Naive thymus-derived CD4-positive, alpha-beta T cell (primary cell): ENCODE measurements around the gene SNRPE. TPM values are rescaled to one million over a fixed set of nuclear protein-coding genes. Genes with fewer than 3 reads are reported as not detected.

Experiments used
- polyA plus RNA-seq, 2 donors: library from polyadenylated mRNA; unstranded; fragments of 300-500 nt; fragmentation: Illumina TruSeq; gene quantifications; one replicate each; pipeline ENCODE4 v1.2.3, GENCODE V29; 2021
- total RNA-seq, 6 experiments: library from RNA in 5 of 6; stranded (reverse) in 5 of 6; gene quantifications; 1 replicate in 5 of 6; 2 replicates in 1 of 6; pipeline ENCODE4 v1.2.3 and lab custom pipeline; 2021 to 2026

SNRPE gene
- total and polyA plus RNA-seq, 7 experiments from 2014 or later, result 54.4 to 266 (median 84.9) TPM

Other genes starting within 250 kb of the SNRPE start
- 10 to 100 TPM; 29.8 to 84.0 (median 59.9) TPM for gene ATP2B4, start 234.8 kb upstream of the SNRPE start, total RNA-seq
- 10 to 100 TPM; 10.2 to 11.7 TPM for gene ATP2B4, start 234.8 kb upstream of the SNRPE start, polyA plus RNA-seq
- 10 to 100 TPM; 12.9 to 36.1 (median 18.6) TPM for gene LAX1, start 96.4 kb upstream of the SNRPE start, total RNA-seq
- gene LAX1, start 96.4 kb upstream of the SNRPE start, polyA plus RNA-seq, result 10 to 100 TPM; 16.5 to 38.6 TPM
- gene ZBED6, start 66.0 kb upstream of the SNRPE start, total RNA-seq, result 10 to 100 TPM; 23.8 to 36.1 (median 31.9) TPM
- 1 to 10 TPM; 1.1 to 2.2 TPM for gene ZBED6, start 66.0 kb upstream of the SNRPE start, polyA plus RNA-seq
- gene ZC3H11A, start 66.0 kb upstream of the SNRPE start, total RNA-seq, result 100 to 1,000 TPM in 2 of 5 experiments, 10 to 100 TPM in 3; 70.9 to 138 (median 91.6) TPM
- 10 to 100 TPM; 58.0 to 67.7 TPM for gene ZC3H11A, start 66.0 kb upstream of the SNRPE start, polyA plus RNA-seq
- 10 to 100 TPM in 1 of 5 experiments, 1 to 10 TPM in 1, under 1 TPM in 3; 0.24 to 10.1 (median 0.85) TPM for gene SOX13, start 211.5 kb downstream of the SNRPE start, total RNA-seq
- gene SOX13, start 211.5 kb downstream of the SNRPE start, polyA plus RNA-seq, result not detected